ENCODE measurements around the gene RAP2C.

DNA sequence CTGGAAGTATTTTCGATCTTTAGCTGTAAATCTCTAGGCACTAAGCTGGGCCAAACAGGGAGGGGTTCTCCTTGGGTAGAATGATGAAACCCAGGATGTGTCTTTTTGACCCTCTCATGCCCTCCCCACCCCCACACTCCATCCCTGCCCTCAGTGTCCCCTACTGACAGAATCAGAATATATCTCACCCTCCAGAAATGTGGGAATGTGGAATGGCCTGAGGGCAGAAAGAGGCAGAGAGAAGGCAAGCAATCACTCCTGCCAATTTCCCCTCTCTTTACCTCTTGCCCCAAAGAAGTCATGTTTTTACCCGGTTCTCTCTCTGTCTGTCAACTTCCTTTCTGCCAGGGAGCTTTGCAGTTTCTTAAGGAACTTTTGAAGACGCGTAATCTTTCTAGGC, 34.4 kb downstream of the RAP2C start:
- TF ChIP-seq, protein P1, sequence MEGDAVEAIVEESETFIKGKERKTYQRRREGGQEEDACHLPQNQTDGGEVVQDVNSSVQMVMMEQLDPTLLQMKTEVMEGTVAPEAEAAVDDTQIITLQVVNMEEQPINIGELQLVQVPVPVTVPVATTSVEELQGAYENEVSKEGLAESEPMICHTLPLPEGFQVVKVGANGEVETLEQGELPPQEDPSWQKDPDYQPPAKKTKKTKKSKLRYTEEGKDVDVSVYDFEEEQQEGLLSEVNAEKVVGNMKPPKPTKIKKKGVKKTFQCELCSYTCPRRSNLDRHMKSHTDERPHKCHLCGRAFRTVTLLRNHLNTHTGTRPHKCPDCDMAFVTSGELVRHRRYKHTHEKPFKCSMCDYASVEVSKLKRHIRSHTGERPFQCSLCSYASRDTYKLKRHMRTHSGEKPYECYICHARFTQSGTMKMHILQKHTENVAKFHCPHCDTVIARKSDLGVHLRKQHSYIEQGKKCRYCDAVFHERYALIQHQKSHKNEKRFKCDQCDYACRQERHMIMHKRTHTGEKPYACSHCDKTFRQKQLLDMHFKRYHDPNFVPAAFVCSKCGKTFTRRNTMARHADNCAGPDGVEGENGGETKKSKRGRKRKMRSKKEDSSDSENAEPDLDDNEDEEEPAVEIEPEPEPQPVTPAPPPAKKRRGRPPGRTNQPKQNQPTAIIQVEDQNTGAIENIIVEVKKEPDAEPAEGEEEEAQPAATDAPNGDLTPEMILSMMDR (IDR thresholded peaks at IDR 0.05; ENCODE audit: poor library complexity, severe bottlenecking) = no peak
- no peak for TF ChIP-seq EZH2 (IDR thresholded peaks at IDR 0.05; ENCODE audit: borderline replicate concordance, insufficient read depth, low read length, poor library complexity, severe bottlenecking)

Data from neural cell (in vitro differentiated cells).